ENCODE results near the gene TBC1D4.

TBC1D4 gene

GRCh38 chr13:75368167-75368566 is 113.8 kb downstream of the TBC1D4 start:
- Histone ChIP-seq H3K4me3 (ENCODE audit: low read length, poor library complexity, severe bottlenecking) (no peak overlapping the region), H3K9ac (ENCODE audit: low read depth, low read length, poor library complexity, severe bottlenecking) (no peak overlapping the region), H4K20me1 (ENCODE audit: insufficient read depth, low read length, poor library complexity, severe bottlenecking) (peaks cover 7% of the 10 kb centered on the region), H3K9me2 (replicated peaks; ENCODE audit: low read depth, low read length) (no peaks in the 10 kb centered on the region), H2AFZ (ENCODE audit: low read length) (no peak overlapping the region), H3K27me3 (ENCODE audit: insufficient read depth, low read length, poor library complexity, severe bottlenecking) (no peaks in the 10 kb centered on the region), H3K79me2 (ENCODE audit: insufficient read depth, low read length) (peaks cover 6% of the 10 kb centered on the region; the same call in 1 of the 2 replicates), H3K36me3 (ENCODE audit: insufficient read depth, low read length) (no peaks in the 10 kb centered on the region), H3K4me1 (ENCODE audit: insufficient read depth, low read length, poor library complexity, severe bottlenecking) (peaks cover 18% of the 10 kb centered on the region), H3F3A (ENCODE audit: low read depth) (no peaks in the 10 kb centered on the region), H3K9me3 (ENCODE audit: insufficient read depth, low read depth, low read length) (no peaks in the 10 kb centered on the region), H3K4me2 (ENCODE audit: low read depth, low read length, poor library complexity, severe bottlenecking) (peak overlapping the region; percentile 24)
- TF ChIP-seq EZH2phosphoT487 (IDR thresholded peaks at IDR 0.05; ENCODE audit: borderline replicate concordance): no peak
- TF ChIP-seq CTCF (conservative IDR thresholded peaks at IDR 0.05; ENCODE audit: low read length): no peak

- Histone ChIP-seq H3K27me3 (ENCODE audit: insufficient read depth, low read length, poor library complexity, severe bottlenecking) (no peaks in the 10 kb centered on the region), H3F3A (ENCODE audit: low read depth) (no peaks in the 10 kb centered on the region), H3K9ac (ENCODE audit: low read depth, low read length, poor library complexity, severe bottlenecking) (no peak overlapping the region), H3K4me3 (ENCODE audit: low read length, poor library complexity, severe bottlenecking) (no peak overlapping the region), H3K4me2 (ENCODE audit: low read depth, low read length, poor library complexity, severe bottlenecking) (no peak overlapping the region), H3K9me3 (ENCODE audit: insufficient read depth, low read depth, low read length) (no peaks in the 10 kb centered on the region), H2AFZ (ENCODE audit: low read length) (no peak overlapping the region), H4K20me1 (ENCODE audit: insufficient read depth, low read length, poor library complexity, severe bottlenecking) (peaks cover 3% of the 10 kb centered on the region), H3K36me3 (ENCODE audit: insufficient read depth, low read length) (no peaks in the 10 kb centered on the region), H3K9me2 (replicated peaks; ENCODE audit: low read depth, low read length) (no peaks in the 10 kb centered on the region), H3K79me2 (ENCODE audit: insufficient read depth, low read length) (peaks cover 5% of the 10 kb centered on the region; the same call in 1 of the 2 replicates), H3K4me1 (ENCODE audit: insufficient read depth, low read length, poor library complexity, severe bottlenecking) (peaks cover 14% of the 10 kb centered on the region)
- no peak for TF ChIP-seq EZH2phosphoT487 (IDR thresholded peaks at IDR 0.05; ENCODE audit: borderline replicate concordance)
- peak; percentile 50 for TF ChIP-seq CTCF (conservative IDR thresholded peaks at IDR 0.05; ENCODE audit: low read length)
Observed at GRCh38 chr13:75366380-75367280, 115.3 kb downstream of the TBC1D4 start.

GRCh38 chr13:75365724-75366173 is 116.2 kb downstream of the TBC1D4 start:
- no peak overlapping the region for H3K4me2 ChIP-seq (ENCODE audit: low read depth, low read length, poor library complexity, severe bottlenecking)
- peaks cover 3% of the 10 kb centered on the region for H4K20me1 ChIP-seq (ENCODE audit: insufficient read depth, low read length, poor library complexity, severe bottlenecking)
- H3K9me3 ChIP-seq (ENCODE audit: insufficient read depth, low read depth, low read length): no peaks in the 10 kb centered on the region
- H3K9ac ChIP-seq (ENCODE audit: low read depth, low read length, poor library complexity, severe bottlenecking): no peak overlapping the region
- peaks cover 9% of the 10 kb centered on the region for H3K4me1 ChIP-seq (ENCODE audit: insufficient read depth, low read length, poor library complexity, severe bottlenecking)
- H3K27me3 ChIP-seq (ENCODE audit: insufficient read depth, low read length, poor library complexity, severe bottlenecking): no peaks in the 10 kb centered on the region
- TF ChIP-seq CTCF (conservative IDR thresholded peaks at IDR 0.05; ENCODE audit: low read length): no peak
- no peak overlapping the region for H2AFZ ChIP-seq (ENCODE audit: low read length)
- peaks cover 5% of the 10 kb centered on the region; the same call in 1 of the 2 replicates for H3K79me2 ChIP-seq (ENCODE audit: insufficient read depth, low read length)
- no peaks in the 10 kb centered on the region for H3K9me2 ChIP-seq (replicated peaks; ENCODE audit: low read depth, low read length)
- H3K4me3 ChIP-seq (ENCODE audit: low read length, poor library complexity, severe bottlenecking): no peak overlapping the region
- no peaks in the 10 kb centered on the region for H3K36me3 ChIP-seq (ENCODE audit: insufficient read depth, low read length)
- no peaks in the 10 kb centered on the region for H3F3A ChIP-seq (ENCODE audit: low read depth)
